Thyroid gland (tissue), 4 donors: ENCODE results near the gene CAPN13.

Source experiments
- POLR2A ChIP-seq, 2 donors: fragments of 450-650 bp; IDR thresholded peaks; one replicate each; pipeline ENCODE4 v1.6.1; 2017; ENCODE audit warnings: antibody characterized with exemption in 2 of 2, mild to moderate bottlenecking in 2 of 2, moderate library complexity in 1 of 2
- TF ChIP-seq, protein P1 (sequence below), 6 experiments: fragments of 200-600 bp in 3 of 6; fragments of 450-650 bp in 3 of 6; sonication (generic) in 3 of 6; IDR thresholded peaks; one replicate each; pipeline ENCODE4 v1.5.1; 2016 to 2019; ENCODE audit warnings: antibody characterized with exemption in 6 of 6, mild to moderate bottlenecking in 2 of 6, inconsistent platforms in 1 of 6, moderate library complexity in 1 of 6

DNA sequence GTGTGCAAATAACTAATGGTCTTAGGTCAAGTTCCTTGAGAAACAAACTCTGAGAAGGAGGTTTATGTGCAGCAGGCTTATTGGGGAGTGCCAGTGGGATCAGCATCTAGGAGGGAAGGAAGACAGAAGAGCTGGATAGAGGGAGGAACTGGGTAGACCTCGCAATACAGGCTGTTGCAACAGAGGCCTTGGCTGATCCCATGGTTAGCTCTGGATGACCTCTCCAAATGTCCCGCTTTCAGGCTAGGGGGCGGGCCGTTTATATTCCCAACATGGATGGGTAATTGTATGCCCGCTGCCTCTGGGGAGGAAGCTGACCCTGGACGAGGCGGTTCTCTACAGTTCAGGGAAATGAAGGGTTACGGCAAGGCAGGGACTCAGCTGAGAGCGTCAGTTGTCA lies 14.7 kb upstream of the CAPN13 start:
- TF ChIP-seq, protein P1, sequence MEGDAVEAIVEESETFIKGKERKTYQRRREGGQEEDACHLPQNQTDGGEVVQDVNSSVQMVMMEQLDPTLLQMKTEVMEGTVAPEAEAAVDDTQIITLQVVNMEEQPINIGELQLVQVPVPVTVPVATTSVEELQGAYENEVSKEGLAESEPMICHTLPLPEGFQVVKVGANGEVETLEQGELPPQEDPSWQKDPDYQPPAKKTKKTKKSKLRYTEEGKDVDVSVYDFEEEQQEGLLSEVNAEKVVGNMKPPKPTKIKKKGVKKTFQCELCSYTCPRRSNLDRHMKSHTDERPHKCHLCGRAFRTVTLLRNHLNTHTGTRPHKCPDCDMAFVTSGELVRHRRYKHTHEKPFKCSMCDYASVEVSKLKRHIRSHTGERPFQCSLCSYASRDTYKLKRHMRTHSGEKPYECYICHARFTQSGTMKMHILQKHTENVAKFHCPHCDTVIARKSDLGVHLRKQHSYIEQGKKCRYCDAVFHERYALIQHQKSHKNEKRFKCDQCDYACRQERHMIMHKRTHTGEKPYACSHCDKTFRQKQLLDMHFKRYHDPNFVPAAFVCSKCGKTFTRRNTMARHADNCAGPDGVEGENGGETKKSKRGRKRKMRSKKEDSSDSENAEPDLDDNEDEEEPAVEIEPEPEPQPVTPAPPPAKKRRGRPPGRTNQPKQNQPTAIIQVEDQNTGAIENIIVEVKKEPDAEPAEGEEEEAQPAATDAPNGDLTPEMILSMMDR (IDR thresholded peaks at IDR 0.05) = no peak
- no peak for TF ChIP-seq POLR2A (IDR thresholded peaks at IDR 0.05)
